Measurements from ENCODE around the gene G6PD. TPM values are rescaled to one million over a fixed set of nuclear protein-coding genes. Genes with fewer than 3 reads are reported as not detected.

Gene G6PD
- total and polyA plus RNA-seq, 2 of the 8 experiments (the other 6 are each of a cell fraction or from before 2014, with no cell fraction given): 47.3 to 55.1 TPM

DNA sequence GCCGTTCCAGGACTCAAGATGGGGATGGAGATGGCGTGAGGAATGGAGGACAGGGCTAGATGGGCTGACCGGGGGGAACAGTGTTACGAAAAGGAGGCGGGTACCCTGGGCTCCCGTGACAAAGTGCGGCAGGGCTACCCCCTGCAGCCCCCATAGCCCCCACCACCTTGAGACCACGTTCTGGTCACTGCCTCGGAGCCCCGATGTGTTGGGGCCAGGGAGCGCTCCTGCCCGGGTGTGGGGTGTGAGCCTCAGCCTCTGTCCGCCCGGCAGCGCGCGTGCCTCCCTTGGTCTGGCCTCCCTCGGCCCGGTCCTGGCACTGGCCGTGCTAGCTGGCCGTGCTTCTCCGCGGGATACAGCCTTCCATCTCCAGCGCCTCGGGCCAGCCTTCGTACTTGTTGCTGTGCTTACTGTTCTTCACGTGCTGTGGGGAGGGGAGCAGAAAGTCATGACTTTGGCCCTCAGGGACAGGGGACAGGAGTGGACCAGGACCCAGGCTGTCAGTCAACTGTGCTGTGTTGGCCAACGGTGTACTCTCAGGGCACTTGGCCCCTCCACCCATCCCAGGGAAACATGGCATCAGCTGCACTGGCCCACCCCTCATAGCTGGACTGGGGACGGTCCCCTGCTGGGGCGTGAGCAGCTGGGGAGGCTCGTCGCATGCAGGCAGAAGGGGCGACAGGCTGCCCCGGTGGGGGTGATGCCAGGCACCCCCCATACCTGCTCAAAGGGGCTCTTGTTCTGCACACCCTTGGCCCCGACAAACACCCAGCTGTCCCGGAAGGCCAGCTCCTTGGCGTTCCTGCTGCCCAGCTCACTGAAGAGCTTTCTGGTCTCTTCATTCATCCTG is 39.9 kb downstream of the G6PD start (continued):
- TF ChIP-seq RNF2 (IDR thresholded peaks at IDR 0.05; ENCODE audit: borderline replicate concordance, low read depth, low read length, missing control alignments, poor library complexity, severe bottlenecking): no peak

All from H1 (cell line).